Activated CD4-positive, alpha-beta memory T cell treated with anti-CD3 and anti-CD28 coated beads, Interleukin-2, amount 10 ng/mL, durations not matched to agents 7 days and 5 days (primary cell): ENCODE measurements around the gene FBN2. TPM values are rescaled to one million over a fixed set of nuclear protein-coding genes. Genes with fewer than 3 reads are reported as not detected.

ENCODE experiments used
- CTCF ChIA-PET: fragments of 350-600 bp; sonication (Branson Sonifier 250); formaldehyde crosslinking; loops from one replicate; lab custom pipeline; 2021; ENCODE audit warnings: antibody characterized with exemption, inconsistent platforms; lab: Charles Lee
- POLR2A ChIA-PET: fragments of 350-600 bp; sonication (Branson Sonifier 250); formaldehyde crosslinking; loops from one replicate; lab custom pipeline; 2021; ENCODE audit warnings: antibody characterized with exemption; lab: Charles Lee
- DNase-seq: peaks from one replicate; pipeline ENCODE4 v3.0.0-alpha.2; 2020
- H3K27ac Mint-ChIP-seq: one replicate; pipeline ENCODE4 v1.8.0; 2021; ENCODE audit warnings: mild to moderate bottlenecking, mixed read lengths
- H3K27me3 Mint-ChIP-seq: one replicate; pipeline ENCODE4 v1.8.0; 2021; ENCODE audit warnings: mixed read lengths
- H3K36me3 Mint-ChIP-seq: one replicate; pipeline ENCODE4 v1.8.0; 2021; ENCODE audit warnings: low read depth, mixed read lengths
- H3K4me1 Mint-ChIP-seq: one replicate; pipeline ENCODE4 v1.8.0; 2021; ENCODE audit warnings: mixed read lengths
- H3K4me3 Mint-ChIP-seq: one replicate; pipeline ENCODE4 v1.8.0; 2021; ENCODE audit warnings: mild to moderate bottlenecking, mixed read lengths
- H3K9me3 Mint-ChIP-seq: one replicate; pipeline ENCODE4 v1.8.0; 2021; ENCODE audit warnings: mixed read lengths
- total RNA-seq, 2 experiments: library from RNA; stranded (reverse); gene quantifications; one replicate each; pipeline ENCODE4 v1.2.3, GENCODE V29; 2021

FBN2 gene
- total RNA-seq, 2 experiments from 2014 or later = not detected

GRCh38 chr5:128245974-128246373 is 292.1 kb downstream of the FBN2 start:
- CTCF ChIA-PET = no interaction called here
- Mint-ChIP-seq H3K4me1 (no peaks in the 10 kb centered on the region), H3K27ac (no peak overlapping the region), H3K27me3 (no peaks in the 10 kb centered on the region), H3K9me3 (no peaks in the 10 kb centered on the region), H3K4me3 (no peak overlapping the region), H3K36me3 (no peaks in the 10 kb centered on the region)
- DNase-seq = no peak
- POLR2A ChIA-PET = no interaction called here

- no peak for DNase-seq
- Mint-ChIP-seq H3K4me1 (no peaks in the 10 kb centered on the region), H3K27me3 (peaks cover 1% of the 10 kb centered on the region), H3K27ac (no peak overlapping the region), H3K36me3 (no peaks in the 10 kb centered on the region), H3K4me3 (no peak overlapping the region), H3K9me3 (no peaks in the 10 kb centered on the region)
- ChIA-PET CTCF (no interaction called here), POLR2A (no interaction called here)
Observed at GRCh38 chr5:128243958-128244582, 294.0 kb downstream of the FBN2 start.

DNA sequence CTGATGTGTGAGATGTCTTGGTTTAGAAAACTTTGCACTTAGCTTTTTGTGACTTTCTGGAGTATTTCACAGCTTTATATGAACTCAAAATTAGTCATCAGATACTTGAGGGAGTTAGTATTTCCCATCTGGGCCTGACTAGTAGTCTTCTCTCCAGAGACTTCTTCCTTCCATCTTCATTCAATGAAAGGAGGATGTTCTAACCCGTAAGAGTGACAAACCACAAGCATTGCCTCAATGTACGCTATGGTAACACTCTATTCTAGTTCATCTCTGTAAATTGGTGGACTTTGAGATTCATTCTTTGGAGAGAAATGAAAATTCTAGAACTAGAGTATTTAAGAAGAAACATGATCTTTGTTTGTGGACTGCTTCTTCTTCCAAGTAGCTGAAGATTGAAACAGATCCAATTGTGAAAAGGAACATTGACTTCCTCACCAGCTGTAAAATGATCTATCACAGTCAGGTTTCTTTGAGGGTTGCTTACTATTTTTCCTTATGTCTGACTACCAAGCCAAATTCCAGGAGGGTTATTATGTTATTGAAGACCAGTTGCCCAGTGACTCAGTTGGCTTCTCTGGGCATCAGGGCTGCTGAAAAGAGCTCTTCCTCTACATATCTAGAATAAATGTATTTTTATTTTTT is 296.9 kb downstream of the FBN2 start:
- CTCF ChIA-PET = no interaction called here
- Mint-ChIP-seq H3K4me1 (no peaks in the 10 kb centered on the region), H3K27ac (no peak overlapping the region), H3K36me3 (no peaks in the 10 kb centered on the region), H3K9me3 (no peaks in the 10 kb centered on the region), H3K4me3 (no peak overlapping the region), H3K27me3 (peaks cover 7% of the 10 kb centered on the region)
- POLR2A ChIA-PET = no interaction called here
- no peak for DNase-seq

DNA sequence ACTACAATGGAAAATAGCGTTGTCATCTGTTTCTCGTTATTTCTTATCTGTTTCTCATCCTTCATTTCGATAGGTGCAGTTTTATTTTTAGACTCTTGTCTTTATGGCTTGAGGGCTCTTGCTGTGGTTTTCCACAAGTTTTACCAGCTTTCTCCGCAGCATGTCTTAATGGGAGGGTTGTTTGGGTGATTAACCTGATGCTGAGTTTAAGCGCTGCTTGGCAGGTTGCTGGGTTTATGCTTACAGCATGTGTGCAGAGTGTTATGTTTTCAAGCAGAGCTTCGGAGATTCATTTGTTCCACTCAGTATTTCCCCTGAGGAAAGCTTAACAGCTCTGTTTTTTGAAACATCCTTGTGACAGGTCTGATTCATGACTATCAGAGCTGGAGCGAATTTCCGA is 300.5 kb downstream of the FBN2 start:
- no peaks in the 10 kb centered on the region for H3K36me3 Mint-ChIP-seq
- DNase-seq = no peak
- no peaks in the 10 kb centered on the region for H3K9me3 Mint-ChIP-seq

GRCh38 chr5:128237000-128237399 is 301.0 kb downstream of the FBN2 start:
- Mint-ChIP-seq H3K9me3 (no peaks in the 10 kb centered on the region), H3K36me3 (no peaks in the 10 kb centered on the region), H3K4me1 (no peaks in the 10 kb centered on the region), H3K4me3 (no peak overlapping the region), H3K27ac (no peak overlapping the region), H3K27me3 (peaks cover 7% of the 10 kb centered on the region)
- DNase-seq = no peak
- ChIA-PET POLR2A (no interaction called here), CTCF (no interaction called here)

More for the DNA sequence above, 300.5 kb downstream of the FBN2 start:
- H3K27ac Mint-ChIP-seq = no peak overlapping the region
- peaks cover 7% of the 10 kb centered on the region for H3K27me3 Mint-ChIP-seq
- POLR2A ChIA-PET = no interaction called here
- no peak overlapping the region for H3K4me3 Mint-ChIP-seq
- CTCF ChIA-PET = no interaction called here
- no peaks in the 10 kb centered on the region for H3K4me1 Mint-ChIP-seq

DNA sequence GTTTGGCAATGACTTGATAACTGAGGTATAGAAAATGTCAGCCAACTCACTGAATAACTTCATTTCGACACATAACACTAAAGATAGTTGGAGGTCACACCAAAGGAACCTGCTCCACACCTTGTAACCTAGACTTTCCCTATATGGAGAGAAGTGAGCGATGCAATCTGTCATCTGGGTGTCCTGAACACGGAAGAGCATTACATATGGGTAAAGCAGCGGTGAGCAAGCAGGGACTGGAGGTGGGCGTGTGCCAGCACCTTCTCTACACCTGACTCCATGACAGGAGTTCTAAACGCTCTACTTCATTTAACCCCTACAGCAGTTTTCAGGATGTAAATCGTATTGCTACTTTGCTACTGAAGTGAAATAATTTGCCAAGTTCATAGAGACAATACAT is 301.7 kb downstream of the FBN2 start:
- Mint-ChIP-seq H3K9me3 (no peaks in the 10 kb centered on the region), H3K4me1 (no peaks in the 10 kb centered on the region), H3K27ac (no peak overlapping the region), H3K27me3 (peaks cover 7% of the 10 kb centered on the region), H3K4me3 (no peak overlapping the region), H3K36me3 (no peaks in the 10 kb centered on the region)
- no peak for DNase-seq
- ChIA-PET POLR2A (no interaction called here), CTCF (no interaction called here)

- H3K27me3 Mint-ChIP-seq = peaks cover 7% of the 10 kb centered on the region
- H3K27ac Mint-ChIP-seq = no peak overlapping the region
- H3K4me1 Mint-ChIP-seq = no peaks in the 10 kb centered on the region
- H3K36me3 Mint-ChIP-seq = no peaks in the 10 kb centered on the region
- no peak overlapping the region for H3K4me3 Mint-ChIP-seq
- H3K9me3 Mint-ChIP-seq = no peaks in the 10 kb centered on the region
- no peak for DNase-seq
- CTCF ChIA-PET = no interaction called here
- POLR2A ChIA-PET = no interaction called here
Observed at GRCh38 chr5:128234928-128235641, 303.0 kb downstream of the FBN2 start.

- Mint-ChIP-seq H3K27ac (no peak overlapping the region), H3K4me3 (no peak overlapping the region), H3K4me1 (peaks cover 3% of the 10 kb centered on the region), H3K9me3 (no peaks in the 10 kb centered on the region), H3K27me3 (no peaks in the 10 kb centered on the region), H3K36me3 (no peaks in the 10 kb centered on the region)
- CTCF ChIA-PET = no interaction called here
- POLR2A ChIA-PET = no interaction called here
- no peak for DNase-seq
Observed at GRCh38 chr5:128228521-128228920, 309.5 kb downstream of the FBN2 start.

- Mint-ChIP-seq H3K4me1 (peaks cover 3% of the 10 kb centered on the region), H3K27me3 (no peaks in the 10 kb centered on the region), H3K36me3 (no peaks in the 10 kb centered on the region), H3K9me3 (no peaks in the 10 kb centered on the region), H3K4me3 (no peak overlapping the region), H3K27ac (no peak overlapping the region)
- POLR2A ChIA-PET = no interaction called here
- no peak for DNase-seq
- CTCF ChIA-PET = no interaction called here
Observed at GRCh38 chr5:128228008-128228407, 310.0 kb downstream of the FBN2 start.

DNA sequence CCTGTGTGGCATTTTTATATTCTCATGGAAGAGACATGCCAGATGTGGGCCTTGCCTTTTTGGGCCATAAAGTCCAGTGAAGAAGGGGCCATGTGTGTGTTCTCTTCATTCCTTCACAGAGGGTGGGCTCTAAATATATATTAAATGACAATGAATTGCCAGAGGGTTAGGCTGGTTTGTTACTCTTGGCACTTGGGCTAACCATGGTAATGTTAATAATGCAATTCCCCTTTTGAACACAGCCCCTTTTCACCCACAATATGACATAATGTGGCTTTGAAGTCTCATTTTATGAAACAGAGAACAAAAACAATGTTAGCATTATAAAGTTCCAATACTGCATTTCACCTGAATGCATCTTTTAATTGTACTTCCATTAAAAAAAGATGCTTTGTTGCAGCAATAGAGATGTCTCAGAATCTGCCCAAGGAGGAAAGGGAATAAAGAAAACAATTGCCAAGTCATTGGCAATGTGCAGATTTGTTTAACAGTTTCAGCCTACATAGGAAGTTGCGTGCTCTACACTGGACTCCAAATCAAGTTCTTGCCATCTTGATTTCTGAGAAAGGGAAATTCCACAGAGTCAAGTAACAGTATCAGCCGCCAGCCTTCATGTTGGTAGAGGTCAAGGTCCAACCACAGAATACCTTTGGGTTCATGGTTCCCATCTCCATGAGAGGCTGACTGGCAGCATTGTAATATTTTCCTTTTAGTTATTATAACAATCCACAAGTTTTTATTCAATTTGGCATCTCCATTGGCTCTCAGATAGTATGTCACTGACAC is 312.6 kb downstream of the FBN2 start:
- peaks cover 3% of the 10 kb centered on the region for H3K4me1 Mint-ChIP-seq
- H3K36me3 Mint-ChIP-seq = no peaks in the 10 kb centered on the region
- no peak overlapping the region for H3K4me3 Mint-ChIP-seq
- ChIA-PET CTCF (no interaction called here), POLR2A (no interaction called here)
- DNase-seq = no peak
- H3K9me3 Mint-ChIP-seq = no peaks in the 10 kb centered on the region
- no peaks in the 10 kb centered on the region for H3K27me3 Mint-ChIP-seq
- H3K27ac Mint-ChIP-seq = no peak overlapping the region

- DNase-seq = no peak
- Mint-ChIP-seq H3K27ac (no peak overlapping the region), H3K4me3 (no peak overlapping the region), H3K36me3 (no peaks in the 10 kb centered on the region), H3K27me3 (no peaks in the 10 kb centered on the region), H3K9me3 (no peaks in the 10 kb centered on the region), H3K4me1 (peaks cover 3% of the 10 kb centered on the region)
- ChIA-PET POLR2A (no interaction called here), CTCF (no interaction called here)
Observed at GRCh38 chr5:128224336-128224735, 313.7 kb downstream of the FBN2 start.

DNA sequence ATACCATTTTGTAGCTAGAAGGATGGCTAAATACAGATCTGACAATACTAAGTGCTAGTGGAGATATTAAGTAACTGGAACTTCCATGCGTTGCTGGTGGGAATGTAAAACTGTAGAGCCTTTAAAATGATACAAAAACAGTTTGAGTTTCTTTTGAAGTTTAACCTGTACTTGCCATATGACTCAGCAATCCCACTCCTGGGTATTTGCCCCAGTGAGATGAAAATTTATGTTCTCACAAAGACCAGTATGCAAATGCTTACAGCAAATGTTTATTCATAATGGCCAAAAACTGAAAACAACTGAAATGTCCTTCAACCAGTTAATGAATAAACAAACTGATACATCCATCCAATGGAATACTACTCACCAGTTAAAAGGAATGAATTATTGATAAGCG is 317.2 kb downstream of the FBN2 start:
- no peak overlapping the region for H3K4me3 Mint-ChIP-seq
- ChIA-PET CTCF (no interaction called here), POLR2A (no interaction called here)
- DNase-seq = no peak
- no peak overlapping the region for H3K27ac Mint-ChIP-seq
- no peaks in the 10 kb centered on the region for H3K4me1 Mint-ChIP-seq
- no peaks in the 10 kb centered on the region for H3K36me3 Mint-ChIP-seq
- H3K9me3 Mint-ChIP-seq = no peaks in the 10 kb centered on the region
- no peaks in the 10 kb centered on the region for H3K27me3 Mint-ChIP-seq

- no peaks in the 10 kb centered on the region for H3K9me3 Mint-ChIP-seq
- H3K27me3 Mint-ChIP-seq = peaks cover 2% of the 10 kb centered on the region
- no peaks in the 10 kb centered on the region for H3K36me3 Mint-ChIP-seq
- no peaks in the 10 kb centered on the region for H3K4me1 Mint-ChIP-seq
- ChIA-PET POLR2A (no interaction called here), CTCF (no interaction called here)
- no peak for DNase-seq
- no peak overlapping the region for H3K27ac Mint-ChIP-seq
- no peak overlapping the region for H3K4me3 Mint-ChIP-seq
Observed at GRCh38 chr5:128216860-128217531, 321.0 kb downstream of the FBN2 start.
